T-cell (primary cell): Measurements from ENCODE around the gene CUL7. TPM values are rescaled to one million over a fixed set of nuclear protein-coding genes. Genes with fewer than 3 reads are reported as not detected.
"Not testable (repeated sequence)": the region's sequence is repeated elsewhere in the genome, so short reads cannot be mapped to it uniquely, and the experiment has no call there.

Experiments used
- ATAC-seq, 4 experiments: fragments of 200-7000 bp in 3 of 4; fragments of 150-1000 bp in 1 of 4; cut with Tn5 transposase; replicated peaks in 1 of 4; 1 replicate in 3 of 4; 2 replicates in 1 of 4; pipeline ENCODE4 v1.10.0; 2021; ENCODE audit warnings: moderate library complexity in 3 of 4, mild to moderate bottlenecking in 2 of 4, moderate number of reproducible peaks in 1 of 4
- CTCF ChIA-PET, 2 donors: fragments of 300-600 bp; sonication (Branson Sonifier 250); formaldehyde crosslinking; loops; one replicate each; lab custom pipeline; 2022; ENCODE audit warnings: antibody characterized with exemption in 2 of 2; lab: Charles Lee
- POLR2A ChIA-PET, 2 donors: fragments of 300-600 bp; sonication (Branson Sonifier 250); formaldehyde crosslinking; loops; one replicate each; lab custom pipeline; 2022; ENCODE audit warnings: antibody characterized with exemption in 2 of 2; lab: Charles Lee
- DNase-seq, 35 experiments: peaks; one replicate each; pipeline versions ENCODE4 v3.0.0 to v3.0.0-alpha.2; 2013 to 2023
- H3K27ac ChIP-seq: one replicate; pipeline ENCODE4 v1.5.1; 2013; ENCODE audit warnings: low read length
- H3K27me3 ChIP-seq, 2 experiments: replicated peaks in 1 of 2; 1 replicate in 1 of 2; 2 replicates in 1 of 2; pipeline versions ENCODE4 v1.6.1 to v1.7.0; 2013; ENCODE audit warnings: low read length in 1 of 2, mixed read lengths in 1 of 2; ENCODE audit not compliant: control insufficient read depth in 2 of 2, insufficient read depth in 2 of 2; ENCODE audit errors: extremely low read depth in 1 of 2
- H3K36me3 ChIP-seq, 2 donors: 1 replicate in 1 of 2; 2 replicates in 1 of 2; pipeline versions ENCODE4 v1.6.1 to v1.7.0; 2013; ENCODE audit warnings: low read length in 1 of 2; ENCODE audit not compliant: control insufficient read depth in 2 of 2, insufficient read depth in 1 of 2; ENCODE audit errors: extremely low read depth in 1 of 2
- H3K4me1 ChIP-seq, 2 experiments: 1 replicate in 1 of 2; 2 replicates in 1 of 2; pipeline versions ENCODE4 v1.6.1 to v1.7.0; 2013; ENCODE audit warnings: low read length in 2 of 2, mixed read lengths in 1 of 2; ENCODE audit not compliant: insufficient read depth in 2 of 2, control insufficient read depth in 1 of 2; ENCODE audit errors: extremely low read depth in 1 of 2
- H3K4me3 ChIP-seq, 2 donors: 1 replicate in 1 of 2; 2 replicates in 1 of 2; pipeline versions ENCODE4 v1.5.1 to v1.7.0; 2013; ENCODE audit warnings: mild to moderate bottlenecking in 2 of 2, low read length in 1 of 2, moderate library complexity in 1 of 2; ENCODE audit not compliant: control insufficient read depth in 1 of 2; ENCODE audit errors: extremely low read depth in 1 of 2
- H3K9me3 ChIP-seq: 2 replicates; pipeline ENCODE4 v1.7.0; 2013
- H3K27ac Mint-ChIP-seq, 2 donors: one replicate each; pipeline ENCODE4 v1.8.0; 2020 to 2021; ENCODE audit warnings: mild to moderate bottlenecking in 2 of 2, mixed read lengths in 2 of 2
- H3K27me3 Mint-ChIP-seq, 2 donors: one replicate each; pipeline ENCODE4 v1.8.0; 2021 to 2022; ENCODE audit warnings: mixed read lengths in 2 of 2
- H3K36me3 Mint-ChIP-seq: one replicate; pipeline ENCODE4 v1.8.0; 2021; ENCODE audit warnings: mixed read lengths
- H3K4me1 Mint-ChIP-seq, 3 donors: one replicate each; pipeline ENCODE4 v1.8.0; 2020 to 2022; ENCODE audit warnings: mixed read lengths in 3 of 3, mild to moderate bottlenecking in 1 of 3
- H3K4me3 Mint-ChIP-seq, 3 donors: one replicate each; pipeline ENCODE4 v1.8.0; 2020 to 2022; ENCODE audit warnings: mild to moderate bottlenecking in 3 of 3, mixed read lengths in 3 of 3, moderate library complexity in 3 of 3
- H3K9me3 Mint-ChIP-seq, 3 donors: one replicate each; pipeline ENCODE4 v1.8.0; 2020 to 2022; ENCODE audit warnings: mixed read lengths in 3 of 3
- WGBS: methylation state at CpG from one replicate; pipeline ENCODE4 v1.1.5; 2013; ENCODE audit warnings: missing lambda C conversion rate; ENCODE audit not compliant: insufficient coverage; 5-methylcytosine and 5-hydroxymethylcytosine counted together
- total RNA-seq, 35 experiments: library from RNA in 6 of 35; stranded (reverse) in 6 of 35; fragments of 120-200 nt in 1 of 35; gene quantifications; one replicate each; pipeline versions ENCODE4 v1.2.1 to v1.2.4 and lab custom pipeline; 2013 to 2026

The CUL7 gene
- total RNA-seq, 5 donors from 2014 or later (not counting 1 experiment from before 2014, with no cell fraction given) = 6.9 to 15.9 (median 11.6) TPM

DNA sequence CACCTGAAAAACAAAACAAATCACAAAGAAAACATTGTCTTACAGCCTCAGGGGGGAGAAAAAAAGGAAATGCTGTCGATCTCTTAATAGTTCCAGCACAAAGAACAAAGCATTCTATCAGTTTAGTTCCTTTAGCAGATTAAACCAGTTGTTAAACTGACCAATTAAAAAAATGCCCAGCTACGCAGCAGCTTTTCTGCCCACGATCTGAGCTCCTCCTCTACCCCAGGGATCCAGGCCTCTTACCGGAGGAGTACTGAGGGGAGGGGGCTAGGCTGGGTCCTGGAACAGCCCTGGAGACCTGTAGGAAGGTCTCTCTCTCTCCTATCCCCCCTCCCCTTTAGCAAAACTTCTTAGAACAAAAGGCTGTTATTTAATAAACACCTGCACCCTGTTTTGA, 35.8 kb upstream of the CUL7 start:
- DNase-seq = no peak
- Histone ChIP-seq H3K9me3 (no peaks in the 10 kb centered on the region), H3K4me3 (no peak overlapping the region), H3K4me1 (no peaks in the 10 kb centered on the region), H3K36me3 (no peaks in the 10 kb centered on the region), H3K27me3 (peaks cover 0 to 7% of the 10 kb centered on the region in 2 experiments), H3K27ac (no peak overlapping the region)
- H3K27ac Mint-ChIP-seq = no peak overlapping the region
- H3K27me3 Mint-ChIP-seq = peaks cover 2 to 3% of the 10 kb centered on the region in 2 donors
- ChIA-PET CTCF (no interaction called here), POLR2A (interaction anchor here in 1 of 2 donors (0.6 kb wide), 1 partner anchor 8 kb away, joined by 3 read pairs; no protein-coding TSS in a partner anchor)
- H3K9me3 Mint-ChIP-seq = no peaks in the 10 kb centered on the region
- H3K4me1 Mint-ChIP-seq = peaks cover 14 to 19% (median 17%) of the 10 kb centered on the region in 3 donors
- no peaks in the 10 kb centered on the region for H3K36me3 Mint-ChIP-seq
- H3K4me3 Mint-ChIP-seq = no peak overlapping the region
- WGBS = no CpG with 5 or more reads among the region's 4 CpGs
- no peak for ATAC-seq

DNA sequence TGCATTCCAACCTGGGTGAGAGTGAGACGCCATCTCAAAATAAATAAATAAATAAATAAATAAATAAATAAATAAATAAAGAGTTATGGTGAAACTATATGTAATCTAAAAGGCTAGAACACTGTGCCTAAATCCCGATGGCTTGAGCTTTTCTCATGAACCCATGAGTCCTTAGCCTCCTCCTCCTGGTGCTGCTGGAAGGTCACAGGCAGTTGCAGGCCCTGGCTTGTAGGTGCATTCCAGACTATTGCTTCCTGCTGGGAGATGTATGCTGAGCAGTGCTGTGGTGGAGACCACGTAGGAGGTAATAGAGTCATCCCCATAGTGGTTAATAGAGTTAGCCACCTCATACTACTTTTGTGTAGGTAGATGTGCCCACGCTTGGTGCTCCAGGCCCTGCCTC, 35.0 kb upstream of the CUL7 start:
- Mint-ChIP-seq H3K9me3 (no peaks in the 10 kb centered on the region), H3K27me3 (peaks cover 3% of the 10 kb centered on the region in 2 donors), H3K4me1 (peaks cover 9 to 14% (median 11%) of the 10 kb centered on the region in 3 donors), H3K27ac (no peak overlapping the region), H3K36me3 (no peaks in the 10 kb centered on the region), H3K4me3 (no peak overlapping the region)
- Histone ChIP-seq H3K9me3 (no peaks in the 10 kb centered on the region), H3K27me3 (peaks cover 0 to 7% of the 10 kb centered on the region in 2 experiments), H3K36me3 (no peaks in the 10 kb centered on the region), H3K4me3 (no peak overlapping the region), H3K4me1 (peaks cover 0 to under 1% of the 10 kb centered on the region in 2 experiments), H3K27ac (no peak overlapping the region)
- ChIA-PET CTCF (no interaction called here), POLR2A (no interaction called here)
- ATAC-seq = no peak
- no peak for DNase-seq
- WGBS = 100% methylated on average over 1 of the region's 4 CpGs

DNA sequence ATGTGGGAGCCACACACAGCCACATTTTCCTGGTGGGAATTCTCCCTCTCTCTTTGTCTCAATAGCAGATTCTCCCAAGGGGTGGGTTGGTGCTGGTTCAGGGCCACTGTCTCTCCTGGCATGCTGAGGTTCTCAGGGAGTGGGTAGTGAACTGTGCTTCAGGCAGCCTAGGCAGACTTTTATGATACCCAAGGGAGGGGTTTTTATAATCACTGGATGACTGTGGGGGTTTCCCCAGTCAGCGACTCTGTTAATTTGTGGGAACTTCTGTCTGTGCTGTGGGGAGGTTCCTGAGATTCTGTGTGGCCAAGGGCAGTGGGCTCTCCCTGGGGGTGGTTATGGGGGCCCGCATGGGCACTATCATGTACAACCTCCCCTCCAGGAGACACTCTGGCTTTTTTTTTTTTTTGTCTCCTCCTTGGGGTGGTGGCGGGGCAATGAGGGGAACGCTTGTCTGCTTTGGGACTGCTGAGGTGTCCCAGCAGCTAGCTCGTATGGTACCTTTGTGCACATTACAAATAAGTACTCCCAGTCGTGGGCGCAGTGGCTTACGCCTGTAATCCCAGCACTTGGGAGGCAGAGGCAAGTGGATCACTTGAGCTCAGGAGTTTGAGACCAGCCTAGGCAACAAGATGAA, 32.5 kb upstream of the CUL7 start:
- Histone ChIP-seq H3K36me3 (no peaks in the 10 kb centered on the region), H3K27ac (no peak overlapping the region), H3K27me3 (peaks cover 0 to 11% of the 10 kb centered on the region in 2 experiments), H3K9me3 (no peaks in the 10 kb centered on the region), H3K4me3 (no peak overlapping the region), H3K4me1 (peaks cover 0 to 2% of the 10 kb centered on the region in 2 experiments)
- DNase-seq (no peak), ATAC-seq (no peak)
- POLR2A ChIA-PET = no interaction called here
- no peaks in the 10 kb centered on the region for H3K36me3 Mint-ChIP-seq
- H3K4me1 Mint-ChIP-seq = no peaks in the 10 kb centered on the region
- no CpG with 5 or more reads among the region's 8 CpGs for WGBS
- H3K27me3 Mint-ChIP-seq = peaks cover 3 to 8% of the 10 kb centered on the region in 2 donors
- CTCF ChIA-PET = interaction anchor here (0.6 to 0.7 kb wide), 2 partner anchors 17 to 151 kb away, joined by 3 to 4 read pairs; no protein-coding TSS in a partner anchor
- no peak overlapping the region for H3K27ac Mint-ChIP-seq
- H3K4me3 Mint-ChIP-seq = no peak overlapping the region
- no peaks in the 10 kb centered on the region for H3K9me3 Mint-ChIP-seq

DNA sequence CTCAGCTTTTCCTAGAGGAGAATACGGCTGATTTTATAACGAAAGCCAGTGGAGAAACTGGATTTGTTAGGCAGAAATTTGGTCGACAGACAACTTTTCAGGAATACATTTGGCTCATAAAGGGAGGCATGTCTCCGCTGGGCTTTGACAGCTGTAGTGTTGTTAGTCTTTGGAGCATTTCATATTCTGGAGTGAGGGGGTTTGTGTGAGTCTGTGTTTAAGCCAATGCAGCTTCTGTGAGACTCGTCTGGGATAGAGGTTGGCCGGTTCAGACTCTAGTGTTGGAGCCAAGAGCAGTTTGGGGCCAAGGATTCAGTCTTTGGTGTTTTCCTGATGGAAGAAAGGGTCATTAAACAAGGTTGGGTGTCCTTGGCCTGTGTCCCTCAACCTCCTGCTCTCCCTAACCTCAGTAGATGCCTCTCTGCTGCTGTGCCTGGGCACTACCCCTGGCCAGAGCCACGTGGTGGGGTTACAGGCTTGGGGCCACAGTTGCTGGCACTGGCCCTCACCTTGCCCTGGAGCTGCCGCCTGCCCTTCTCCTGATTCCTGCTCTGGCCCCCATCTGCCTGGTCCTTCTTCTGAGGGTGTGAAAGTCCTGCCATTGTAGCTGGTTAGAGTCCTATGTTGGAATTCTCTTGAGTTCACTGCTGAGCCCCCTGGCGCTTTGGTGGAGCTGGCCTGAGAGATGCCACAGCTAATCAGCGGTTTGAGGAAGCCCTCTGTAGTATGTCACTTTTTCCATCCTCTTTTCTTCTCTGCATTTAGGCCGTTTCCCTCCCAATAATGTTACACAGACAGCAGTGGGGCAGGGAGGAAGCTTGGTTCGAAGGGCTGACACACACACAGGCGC, 29.4 kb upstream of the CUL7 start:
- H3K9me3 ChIP-seq = no peaks in the 10 kb centered on the region
- ChIA-PET CTCF (no interaction called here), POLR2A (no interaction called here)
- no peak overlapping the region for H3K27ac ChIP-seq
- H3K9me3 Mint-ChIP-seq = no peaks in the 10 kb centered on the region
- no peaks in the 10 kb centered on the region for H3K4me1 Mint-ChIP-seq
- ATAC-seq (no peak), DNase-seq (no peak)
- no peak overlapping the region for H3K27ac Mint-ChIP-seq
- WGBS = 92% methylated on average over 5 of the region's 13 CpGs
- H3K4me3 Mint-ChIP-seq = no peak overlapping the region
- H3K36me3 Mint-ChIP-seq = no peaks in the 10 kb centered on the region
- H3K27me3 Mint-ChIP-seq = peaks cover 9 to 16% of the 10 kb centered on the region in 2 donors
- H3K27me3 ChIP-seq = peaks cover 0 to 14% of the 10 kb centered on the region in 2 experiments
- H3K4me1 ChIP-seq = peaks cover 0 to 2% of the 10 kb centered on the region in 2 experiments
- H3K36me3 ChIP-seq = no peaks in the 10 kb centered on the region
- no peak overlapping the region for H3K4me3 ChIP-seq

DNA sequence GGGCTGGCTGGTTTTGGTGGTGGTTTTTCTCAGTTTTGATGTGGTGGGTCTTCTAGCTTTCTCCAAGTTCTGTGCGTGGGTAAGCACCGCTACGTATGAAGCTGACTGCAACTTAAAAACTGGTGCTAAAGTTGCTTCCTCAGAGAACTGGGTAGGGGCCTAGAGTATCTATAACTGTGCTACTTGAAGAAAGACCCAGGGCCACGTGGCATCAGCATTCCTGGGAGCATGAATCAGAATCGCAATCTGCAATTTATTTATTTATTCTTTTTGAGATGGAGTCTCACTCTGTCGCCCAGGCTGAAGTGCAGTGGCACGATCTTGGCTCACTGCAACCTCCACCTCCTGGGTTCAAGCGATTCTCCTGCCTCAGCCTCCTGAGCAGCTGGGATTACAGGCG, 28.3 kb upstream of the CUL7 start:
- 16% methylated on average over 4 of the region's 9 CpGs for WGBS
- H3K27ac ChIP-seq, H3K9me3 Mint-ChIP-seq, CTCF ChIA-PET, H3K4me3 Mint-ChIP-seq, H3K4me3 ChIP-seq, H3K27ac Mint-ChIP-seq, H3K9me3 ChIP-seq, POLR2A ChIA-PET, H3K4me1 ChIP-seq, ATAC-seq, H3K36me3 Mint-ChIP-seq, H3K4me1 Mint-ChIP-seq, H3K36me3 ChIP-seq, DNase-seq: not testable (repeated sequence)
- H3K27me3 Mint-ChIP-seq = peaks cover 14 to 27% of the 10 kb centered on the region in 2 donors
- peaks cover 0 to 25% of the 10 kb centered on the region in 2 experiments for H3K27me3 ChIP-seq

DNA sequence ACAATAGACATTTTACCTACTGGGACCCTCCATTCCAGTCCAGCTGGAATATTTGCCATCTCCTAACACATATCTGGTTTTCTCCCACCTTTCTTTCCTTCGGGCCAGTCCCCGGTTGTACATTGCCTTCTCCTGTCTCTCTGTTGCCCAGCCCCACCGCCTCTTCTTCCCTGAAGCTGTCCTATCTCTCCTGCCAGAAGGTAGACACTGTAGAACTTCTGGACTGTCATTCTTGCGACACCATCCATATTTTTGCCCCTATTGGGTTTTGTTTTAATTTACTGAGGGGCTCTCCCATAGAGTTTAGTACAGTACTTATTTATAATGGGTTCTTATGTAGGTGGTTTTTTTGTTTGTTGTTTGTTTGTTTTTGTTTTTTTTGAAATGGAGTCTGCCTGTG, 27.4 kb upstream of the CUL7 start:
- peaks cover 0 to 10% (median 4%) of the 10 kb centered on the region in 3 donors for H3K4me1 Mint-ChIP-seq
- H3K9me3 Mint-ChIP-seq = no peaks in the 10 kb centered on the region
- H3K27ac ChIP-seq = no peak overlapping the region
- no peak overlapping the region for H3K4me3 Mint-ChIP-seq
- peaks cover 14 to 29% of the 10 kb centered on the region in 2 donors for H3K27me3 Mint-ChIP-seq
- 92% methylated on average over 2 of the region's 4 CpGs for WGBS
- H3K9me3 ChIP-seq = no peaks in the 10 kb centered on the region
- no peaks in the 10 kb centered on the region for H3K36me3 Mint-ChIP-seq
- no peak overlapping the region for H3K27ac Mint-ChIP-seq
- no peak overlapping the region for H3K4me3 ChIP-seq
- ATAC-seq (no peak), DNase-seq (no peak)
- H3K4me1 ChIP-seq = peaks cover 2 to 14% of the 10 kb centered on the region in 2 experiments
- no peaks in the 10 kb centered on the region for H3K36me3 ChIP-seq
- POLR2A ChIA-PET = no interaction called here
- H3K27me3 ChIP-seq = peaks cover 0 to 28% of the 10 kb centered on the region in 2 experiments
- CTCF ChIA-PET = no interaction called here
